Nucleus accumbens (tissue), 56 donors: ENCODE results near the gene CCSER1.
"Not testable (repeated sequence)": the region's sequence is repeated elsewhere in the genome, so short reads cannot be mapped to it uniquely, and the experiment has no call there.

Experiments
- DNase-seq, 56 donors: peaks; one replicate each; lab custom pipeline; 2025; lab: John Stamatoyannopoulos, UW

CCSER1 gene

DNA sequence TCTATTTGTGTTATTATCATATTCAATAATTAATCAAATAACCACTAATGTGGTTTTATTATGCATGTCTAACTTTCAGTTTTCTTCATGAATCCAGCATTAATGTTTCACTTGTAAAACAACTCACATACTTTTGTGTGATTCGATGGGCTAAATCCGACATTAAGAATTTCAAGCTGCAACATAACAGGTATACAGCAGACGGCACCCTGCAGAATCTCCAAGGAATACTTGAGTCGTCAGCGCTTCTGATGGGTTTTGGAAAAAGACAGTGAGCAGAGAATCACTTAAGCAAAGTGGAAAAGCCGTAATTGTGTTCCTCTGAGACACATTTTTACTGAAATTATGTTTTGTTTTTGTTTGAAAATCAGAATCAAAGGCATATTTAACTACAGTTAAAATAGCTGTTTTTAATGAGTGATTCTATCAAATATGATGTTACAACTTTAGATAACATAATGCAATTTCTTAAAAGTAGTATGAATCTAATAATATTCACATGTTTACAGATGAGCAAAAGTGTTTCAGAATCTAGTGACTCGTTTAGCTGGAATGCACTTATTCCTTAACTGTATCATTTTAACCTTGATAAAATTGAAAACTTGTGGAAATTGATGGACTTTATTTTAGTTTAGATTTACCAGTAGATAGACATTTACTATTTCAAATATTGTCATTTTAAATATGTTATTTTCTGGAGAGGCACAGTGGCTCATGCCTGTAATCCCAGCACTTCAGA lies 514.8 kb downstream of the CCSER1 start:
- peak in 2 of 56 donors; percentile 7 to 16 for DNase-seq

- DNase-seq, result no peak
Measured at GRCh38 chr4:90643156-90643555, 516.0 kb downstream of the CCSER1 start.

- DNase-seq, result no peak
Measured at GRCh38 chr4:90648311-90648710, 521.1 kb downstream of the CCSER1 start.

DNA sequence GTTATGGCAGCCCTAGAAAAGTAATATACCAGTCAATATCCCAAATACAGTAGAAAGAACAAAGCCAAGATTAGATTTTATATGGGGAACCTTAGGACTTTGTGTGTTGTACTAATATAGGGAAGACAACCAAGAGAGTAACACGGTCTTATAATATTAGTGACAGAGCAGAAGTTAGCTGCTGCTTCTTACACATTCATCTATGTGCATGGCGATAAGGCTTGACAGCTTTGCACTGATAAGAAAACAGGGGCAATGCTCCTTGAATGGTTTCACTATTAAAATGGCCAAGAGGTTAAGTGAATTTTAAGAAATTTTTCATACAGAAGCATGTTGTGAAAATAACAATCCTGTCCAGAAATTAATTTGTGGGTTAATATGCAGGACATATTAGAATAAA lies 521.6 kb downstream of the CCSER1 start:
- no peak for DNase-seq

DNA sequence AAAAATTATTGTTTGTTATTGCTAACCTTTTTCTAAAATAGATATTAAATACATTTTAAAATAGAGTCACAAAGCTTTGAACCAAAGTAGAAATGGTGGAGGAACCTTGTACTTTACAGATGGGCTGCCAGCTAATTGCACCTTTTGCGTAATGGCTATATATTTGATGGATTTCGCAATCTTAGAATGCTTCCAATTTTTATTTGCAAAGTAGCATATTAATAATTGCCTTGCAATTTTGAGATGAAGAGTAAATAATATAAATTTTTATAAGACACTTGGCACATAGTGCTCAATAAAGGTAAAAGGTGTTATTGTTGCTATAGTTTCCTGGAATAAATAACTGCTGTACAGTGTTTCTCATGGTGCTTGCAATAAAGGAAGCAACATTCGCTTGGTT lies 533.5 kb downstream of the CCSER1 start:
- no peak for DNase-seq

DNA sequence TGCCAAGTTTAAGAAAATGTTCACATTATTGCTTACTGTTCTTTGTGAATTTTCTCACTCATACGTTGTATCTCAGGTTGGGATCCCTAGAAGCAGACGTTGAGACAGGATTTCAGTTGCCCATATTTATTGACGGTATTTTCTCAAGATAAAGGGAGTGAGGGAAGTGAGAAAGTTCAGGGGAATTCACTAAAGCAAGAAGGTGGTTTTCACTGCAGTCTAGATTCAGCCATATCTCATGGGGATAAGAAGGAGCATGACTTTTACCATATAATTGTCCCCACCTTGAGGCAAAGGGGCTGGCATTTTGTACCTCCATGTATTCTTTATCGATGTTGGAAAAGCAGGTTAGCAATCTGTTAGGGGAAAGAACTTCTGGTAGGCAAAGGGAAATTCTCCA lies 543.0 kb downstream of the CCSER1 start:
- no peak for DNase-seq

GRCh38 chr4:90689739-90690138 lies 562.5 kb downstream of the CCSER1 start:
- DNase-seq, result no peak

GRCh38 chr4:90695411-90695810 lies 568.2 kb downstream of the CCSER1 start:
- no peak for DNase-seq

GRCh38 chr4:90705501-90705900 lies 578.3 kb downstream of the CCSER1 start:
- DNase-seq, result not testable (repeated sequence)

GRCh38 chr4:90715242-90715641 lies 588.0 kb downstream of the CCSER1 start:
- DNase-seq, result no peak

- no peak for DNase-seq
Measured at GRCh38 chr4:90718931-90719330, 591.7 kb downstream of the CCSER1 start.

DNA sequence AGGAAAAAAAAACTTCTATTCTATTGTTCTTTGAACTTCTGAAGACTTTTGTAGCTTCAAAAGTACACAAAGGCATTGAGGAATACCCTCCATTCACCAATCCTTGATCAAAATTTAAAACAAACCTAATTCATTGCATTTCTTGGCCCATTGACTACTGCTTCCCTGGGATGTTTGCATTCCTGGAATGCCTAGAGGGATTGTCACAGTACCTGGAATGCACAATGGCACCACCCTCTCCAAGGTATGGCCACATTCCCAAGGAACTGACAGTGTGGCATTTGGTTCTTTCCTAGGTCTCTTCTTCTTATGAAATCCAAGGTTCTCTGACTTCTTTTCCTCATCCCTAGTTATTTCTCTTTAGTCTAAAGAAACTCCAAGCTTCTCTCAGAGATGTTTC lies 600.7 kb downstream of the CCSER1 start:
- no peak for DNase-seq

GRCh38 chr4:90730752-90731151 lies 603.6 kb downstream of the CCSER1 start:
- no peak for DNase-seq

DNA sequence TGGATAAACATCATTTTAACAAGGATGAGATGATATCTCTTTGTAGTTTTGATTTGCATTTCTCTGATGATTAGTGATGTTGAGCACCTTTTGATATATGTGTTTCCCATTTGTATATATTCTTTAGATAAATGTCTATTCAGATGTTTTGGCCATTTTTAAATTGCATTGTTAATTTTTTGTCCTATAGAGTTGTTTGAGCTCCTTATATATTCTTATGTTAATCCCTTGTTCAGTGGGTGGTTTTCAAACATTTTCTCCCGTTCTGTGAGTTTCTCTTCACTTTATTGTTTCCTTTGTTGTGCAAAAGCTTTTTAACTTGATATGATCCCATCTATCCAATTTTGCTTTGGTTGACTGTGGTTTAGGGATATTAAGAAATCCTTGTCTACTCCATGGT lies 606.0 kb downstream of the CCSER1 start:
- no peak for DNase-seq

DNA sequence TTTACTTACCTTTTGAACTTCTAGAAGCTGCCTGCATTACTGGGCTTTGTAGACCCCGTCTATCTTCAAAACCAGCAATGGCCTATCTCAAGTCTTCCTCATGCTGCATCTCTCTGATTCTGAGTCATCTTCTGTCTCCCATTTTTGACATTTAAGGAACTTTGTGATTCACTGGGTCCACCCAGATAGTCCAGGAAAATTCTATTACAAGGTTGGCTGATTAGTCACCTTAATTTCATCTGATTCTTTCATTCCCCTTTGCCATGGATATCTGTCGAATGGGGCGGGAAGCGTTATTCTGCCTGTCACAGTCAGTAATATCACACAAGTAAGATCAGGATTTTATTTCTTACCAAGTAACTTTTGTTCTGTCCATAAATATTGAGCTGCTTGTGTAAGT lies 618.0 kb downstream of the CCSER1 start:
- DNase-seq, result no peak

GRCh38 chr4:90753068-90753467 lies 625.9 kb downstream of the CCSER1 start:
- DNase-seq, result no peak

- DNase-seq, result no peak
Measured at GRCh38 chr4:90757534-90758060, 630.4 kb downstream of the CCSER1 start.

- DNase-seq, result no peak
Measured at GRCh38 chr4:90760059-90760458, 632.9 kb downstream of the CCSER1 start.

- DNase-seq, result no peak
Measured at GRCh38 chr4:90766837-90767236, 639.6 kb downstream of the CCSER1 start.

- no peak for DNase-seq
Measured at GRCh38 chr4:90769251-90769650, 642.1 kb downstream of the CCSER1 start.

GRCh38 chr4:90780193-90780592 lies 653.0 kb downstream of the CCSER1 start:
- no peak for DNase-seq

DNA sequence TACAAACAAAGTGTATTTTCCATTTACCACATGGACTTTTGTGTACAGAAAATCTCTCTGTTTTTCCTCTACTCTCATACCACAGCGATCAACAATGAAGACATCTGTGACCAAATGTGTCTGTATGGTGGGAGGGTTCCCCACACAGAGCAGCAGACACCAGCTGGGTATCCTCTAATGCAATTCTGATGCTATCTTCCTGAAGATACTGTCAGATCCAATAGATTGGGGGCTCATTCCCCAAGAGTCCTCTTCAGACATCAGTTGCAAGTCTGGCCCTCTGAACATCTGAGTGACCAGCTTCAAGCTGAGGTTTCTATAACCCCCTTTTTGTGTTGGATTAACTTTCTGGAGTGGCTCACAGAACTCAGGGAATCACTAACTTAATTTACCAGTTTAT lies 659.4 kb downstream of the CCSER1 start:
- DNase-seq, result no peak

DNA sequence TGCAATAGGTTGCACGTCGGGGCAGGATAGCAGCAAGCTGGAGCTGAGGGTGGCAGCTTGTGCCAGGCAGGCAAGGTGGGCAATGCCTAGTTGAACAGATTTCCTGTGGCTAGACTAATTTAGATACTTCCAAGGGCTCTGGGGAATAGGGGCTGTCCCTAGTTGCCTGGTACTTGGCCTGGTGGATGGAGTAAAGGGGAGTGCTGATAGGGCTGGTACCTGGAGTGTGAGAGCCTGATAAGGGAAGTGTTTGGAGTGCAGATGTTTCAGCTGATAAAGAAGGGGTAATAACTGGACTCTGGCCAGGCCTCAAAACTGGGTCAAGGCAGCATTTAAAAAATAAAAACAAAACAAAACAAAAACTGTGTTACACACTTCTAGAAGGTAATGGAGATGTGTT lies 665.5 kb downstream of the CCSER1 start:
- no peak for DNase-seq
